Measurements from ENCODE around the gene MT1A.

MT1A gene

DNA sequence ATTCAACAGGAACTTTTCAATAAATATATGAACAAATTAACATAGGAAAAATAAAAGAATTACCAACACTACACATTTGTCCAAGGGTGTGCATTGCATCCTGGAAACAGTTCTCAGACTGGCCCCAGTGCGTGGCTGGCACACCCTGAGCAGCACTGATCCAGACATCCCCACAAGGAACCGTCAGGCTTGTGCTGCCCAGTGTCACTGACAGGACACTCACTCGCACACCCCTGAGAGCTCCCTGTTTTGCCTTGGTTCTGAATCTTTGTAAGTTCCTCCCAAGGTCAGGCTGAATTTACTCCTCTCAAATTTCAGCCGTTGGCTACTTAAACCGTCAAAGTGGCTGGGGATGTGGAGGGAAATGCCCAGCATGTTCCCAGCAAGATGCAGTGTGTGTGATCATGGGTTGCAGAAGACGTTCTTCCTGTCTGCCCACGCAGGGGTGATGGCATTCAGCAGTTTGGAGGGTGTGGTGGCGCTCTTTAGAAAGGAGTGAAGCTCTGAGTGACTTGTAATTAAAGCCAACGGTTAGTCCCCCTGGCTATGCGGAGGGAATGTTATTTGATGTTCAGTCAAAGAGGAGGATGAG is 28.4 kb upstream of the MT1A start:
- Histone ChIP-seq H3K27ac (ENCODE audit: low read length) (peak overlapping the region; percentile 62), H3K4me3 (ENCODE audit: low read depth in 1 of 2, low read length in 2 of 2) (peak overlapping the region in 1 of 2 experiments; percentile 70; a peak in 2 of 4 replicates), H3K4me1 (ENCODE audit: insufficient read depth, low read length) (peaks cover 41% of the 10 kb centered on the region), H3K9ac (ENCODE audit: low read depth, low read length) (peak overlapping the region; percentile 63), H4K20me1 (ENCODE audit: insufficient read depth, low read length) (no peaks in the 10 kb centered on the region), H3K36me3 (ENCODE audit: insufficient read depth, low read length) (no peaks in the 10 kb centered on the region), H2AFZ (ENCODE audit: low read depth, low read length) (peak overlapping the region; percentile 70), H3K9me3 (ENCODE audit: insufficient read depth, low read length, severe bottlenecking) (no peaks in the 10 kb centered on the region), H3K27me3 (ENCODE audit: insufficient read depth, low read length, poor library complexity) (no peaks in the 10 kb centered on the region), H3K79me2 (ENCODE audit: insufficient read depth, low read length) (no peaks in the 10 kb centered on the region), H3K4me2 (ENCODE audit: insufficient read depth, low read length) (peak overlapping the region; percentile 89)
- ATAC-seq (ENCODE audit: insufficient read depth, low read depth) (no peak), DNase-seq (peak; percentile 50)
- no peak for TF ChIP-seq EZH2 (IDR thresholded peaks at IDR 0.05; ENCODE audit: borderline replicate concordance, low read depth, low read length, severe bottlenecking)
- TF ChIP-seq, protein P1, sequence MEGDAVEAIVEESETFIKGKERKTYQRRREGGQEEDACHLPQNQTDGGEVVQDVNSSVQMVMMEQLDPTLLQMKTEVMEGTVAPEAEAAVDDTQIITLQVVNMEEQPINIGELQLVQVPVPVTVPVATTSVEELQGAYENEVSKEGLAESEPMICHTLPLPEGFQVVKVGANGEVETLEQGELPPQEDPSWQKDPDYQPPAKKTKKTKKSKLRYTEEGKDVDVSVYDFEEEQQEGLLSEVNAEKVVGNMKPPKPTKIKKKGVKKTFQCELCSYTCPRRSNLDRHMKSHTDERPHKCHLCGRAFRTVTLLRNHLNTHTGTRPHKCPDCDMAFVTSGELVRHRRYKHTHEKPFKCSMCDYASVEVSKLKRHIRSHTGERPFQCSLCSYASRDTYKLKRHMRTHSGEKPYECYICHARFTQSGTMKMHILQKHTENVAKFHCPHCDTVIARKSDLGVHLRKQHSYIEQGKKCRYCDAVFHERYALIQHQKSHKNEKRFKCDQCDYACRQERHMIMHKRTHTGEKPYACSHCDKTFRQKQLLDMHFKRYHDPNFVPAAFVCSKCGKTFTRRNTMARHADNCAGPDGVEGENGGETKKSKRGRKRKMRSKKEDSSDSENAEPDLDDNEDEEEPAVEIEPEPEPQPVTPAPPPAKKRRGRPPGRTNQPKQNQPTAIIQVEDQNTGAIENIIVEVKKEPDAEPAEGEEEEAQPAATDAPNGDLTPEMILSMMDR (IDR thresholded peaks at IDR 0.05; ENCODE audit: borderline replicate concordance, extremely low read depth, low read length, poor library complexity, severe bottlenecking): no peak

DNA sequence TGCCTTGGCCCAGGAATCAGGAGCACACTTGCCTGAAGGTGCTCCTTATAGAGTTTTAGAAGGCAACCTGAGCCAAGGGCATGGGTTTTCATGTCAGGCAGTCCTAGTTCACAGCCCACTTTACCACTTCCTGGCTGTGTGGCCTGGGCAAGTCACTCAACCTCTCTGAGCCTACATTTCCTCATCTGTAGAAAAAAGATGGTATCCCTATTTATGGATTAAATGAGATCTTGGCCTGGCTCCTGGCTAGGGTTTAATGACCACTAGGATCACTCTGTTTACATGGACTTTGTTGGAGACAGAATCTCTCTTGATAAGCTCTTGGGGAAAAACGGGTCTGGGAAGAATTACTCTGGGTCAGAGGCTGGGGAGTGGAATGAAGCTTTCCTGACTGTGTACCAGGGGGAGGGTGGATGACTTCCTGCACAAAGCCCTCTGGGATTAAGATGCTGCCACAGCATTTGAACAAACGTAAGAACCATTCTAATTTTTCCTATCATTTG is 27.8 kb upstream of the MT1A start:
- ATAC-seq (ENCODE audit: insufficient read depth, low read depth) (peak; percentile 23; the same call in 1 of the 3 replicates), DNase-seq (peak; percentile 55)
- Histone ChIP-seq H3K9ac (ENCODE audit: low read depth, low read length) (no peak overlapping the region), H3K9me3 (ENCODE audit: insufficient read depth, low read length, severe bottlenecking) (no peaks in the 10 kb centered on the region), H2AFZ (ENCODE audit: low read depth, low read length) (peak overlapping the region; percentile 70), H3K4me3 (ENCODE audit: low read depth in 1 of 2, low read length in 2 of 2) (no peak overlapping the region), H3K27ac (ENCODE audit: low read length) (peak overlapping the region; percentile 62; the same call in 1 of the 2 replicates), H3K79me2 (ENCODE audit: insufficient read depth, low read length) (no peaks in the 10 kb centered on the region), H4K20me1 (ENCODE audit: insufficient read depth, low read length) (no peaks in the 10 kb centered on the region), H3K36me3 (ENCODE audit: insufficient read depth, low read length) (no peaks in the 10 kb centered on the region), H3K4me2 (ENCODE audit: insufficient read depth, low read length) (peak overlapping the region; percentile 89; the same call in 1 of the 2 replicates), H3K4me1 (ENCODE audit: insufficient read depth, low read length) (peaks cover 41% of the 10 kb centered on the region), H3K27me3 (ENCODE audit: insufficient read depth, low read length, poor library complexity) (no peaks in the 10 kb centered on the region)
- TF ChIP-seq EZH2 (IDR thresholded peaks at IDR 0.05; ENCODE audit: borderline replicate concordance, low read depth, low read length, severe bottlenecking): no peak
- TF ChIP-seq, protein P1 (IDR thresholded peaks at IDR 0.05; ENCODE audit: borderline replicate concordance, extremely low read depth, low read length, poor library complexity, severe bottlenecking): no peak

DNA sequence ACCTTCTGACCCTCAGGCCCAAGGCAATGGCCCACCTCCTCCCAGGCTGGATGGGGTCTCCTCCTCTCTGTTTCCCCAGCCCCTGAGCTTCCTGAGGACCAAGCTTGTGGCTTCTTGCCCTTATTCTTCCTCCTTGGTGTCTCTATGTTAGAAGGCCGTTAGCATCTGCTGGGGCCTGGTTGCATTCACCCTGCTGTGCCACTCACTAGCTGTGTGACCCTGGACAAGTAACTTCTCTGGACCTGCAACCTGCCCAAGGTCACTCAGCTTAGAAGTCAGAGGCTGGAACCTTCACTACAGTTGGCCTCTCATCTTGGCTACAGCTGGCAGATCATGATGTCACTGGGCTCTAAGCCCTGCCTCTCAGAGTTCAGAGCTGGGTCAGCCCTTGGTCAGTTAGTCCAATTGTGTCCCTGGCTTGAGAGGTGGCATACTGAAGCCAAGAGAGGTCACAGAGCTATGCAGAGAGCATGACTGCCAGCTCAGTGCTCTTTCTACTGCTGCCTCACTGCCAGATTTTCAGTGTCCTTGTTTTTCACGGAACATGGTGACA is 27.1 kb upstream of the MT1A start:
- Histone ChIP-seq H3K4me3 (ENCODE audit: low read depth in 1 of 2, low read length in 2 of 2) (no peak overlapping the region), H3K36me3 (ENCODE audit: insufficient read depth, low read length) (no peaks in the 10 kb centered on the region), H3K27ac (ENCODE audit: low read length) (0 out of 2 replicates have a peak overlapping the region, but pooled peaks have one; percentile 62), H3K79me2 (ENCODE audit: insufficient read depth, low read length) (no peaks in the 10 kb centered on the region), H3K27me3 (ENCODE audit: insufficient read depth, low read length, poor library complexity) (no peaks in the 10 kb centered on the region), H4K20me1 (ENCODE audit: insufficient read depth, low read length) (no peaks in the 10 kb centered on the region), H2AFZ (ENCODE audit: low read depth, low read length) (no peak overlapping the region), H3K9ac (ENCODE audit: low read depth, low read length) (no peak overlapping the region), H3K4me1 (ENCODE audit: insufficient read depth, low read length) (peaks cover 41% of the 10 kb centered on the region), H3K9me3 (ENCODE audit: insufficient read depth, low read length, severe bottlenecking) (no peaks in the 10 kb centered on the region), H3K4me2 (ENCODE audit: insufficient read depth, low read length) (no peak overlapping the region)
- DNase-seq (no peak), ATAC-seq (ENCODE audit: insufficient read depth, low read depth) (no peak)
- no peak for TF ChIP-seq EZH2 (IDR thresholded peaks at IDR 0.05; ENCODE audit: borderline replicate concordance, low read depth, low read length, severe bottlenecking)
- TF ChIP-seq, protein P1 (IDR thresholded peaks at IDR 0.05; ENCODE audit: borderline replicate concordance, extremely low read depth, low read length, poor library complexity, severe bottlenecking): no peak
